Stimulated activated CD8-positive, alpha-beta memory T cell treated with anti-CD3 and anti-CD28 coated beads, Interleukin-4, amount 100 ng/mL, for 1 hour (primary cell): ENCODE measurements around the gene MMD2.

ENCODE experiments used
- DNase-seq, 2 donors: peaks; one replicate each; pipeline ENCODE4 v3.0.0-alpha.2; 2020; ENCODE audit warnings: low read depth in 2 of 2, low spot score in 1 of 2

Gene MMD2

DNA sequence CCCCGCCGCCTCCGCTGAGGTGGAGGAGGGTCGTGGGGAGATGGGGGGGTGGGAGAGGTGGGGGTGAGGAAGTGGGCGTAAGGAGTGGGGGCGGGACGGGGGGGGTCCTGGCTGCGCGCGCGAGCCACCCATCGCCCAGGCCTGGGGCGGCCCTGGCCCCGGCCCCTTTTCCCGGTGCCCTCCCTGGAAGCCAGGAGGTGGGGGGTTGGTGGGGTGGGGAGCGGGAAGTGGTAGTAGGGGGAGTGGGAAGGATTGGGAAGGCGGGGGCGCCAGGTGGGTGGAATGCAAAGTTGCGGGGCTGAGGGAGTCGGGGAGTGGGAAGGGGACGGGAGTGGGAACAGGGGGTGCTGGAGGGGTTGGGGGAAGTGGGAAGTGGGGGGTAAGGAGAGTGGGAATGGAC, 319 bp upstream of the MMD2 start:
- no peak for DNase-seq

DNA sequence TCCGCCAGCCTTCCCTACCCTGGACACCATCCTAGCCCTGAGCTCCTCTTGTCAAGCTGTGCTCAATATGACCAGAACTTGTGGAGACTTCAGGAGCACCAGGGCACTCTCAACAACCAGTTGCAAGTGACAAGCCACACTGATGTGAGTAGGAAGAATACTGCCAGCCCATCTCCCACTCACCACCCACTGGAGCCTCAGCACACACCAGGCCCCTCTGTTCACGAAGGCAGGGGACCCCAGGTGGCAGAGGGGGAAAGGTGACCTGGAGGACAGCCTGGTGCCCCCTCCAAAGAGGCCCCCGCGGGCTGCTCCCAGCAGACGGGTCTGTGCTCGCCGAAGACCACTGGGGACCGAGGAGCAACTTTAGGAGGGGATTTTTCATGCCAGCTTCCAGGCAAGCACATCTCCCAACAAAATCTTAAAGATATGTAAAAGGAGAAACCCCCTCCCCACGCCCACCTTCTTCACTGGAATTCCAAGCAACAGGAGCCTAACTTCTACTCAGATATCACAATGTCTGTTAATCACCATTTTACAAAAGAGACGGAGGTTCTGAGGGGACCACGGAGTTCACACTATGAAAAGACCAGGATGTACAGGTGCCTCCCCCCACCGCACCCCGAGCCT, 1.0 kb downstream of the MMD2 start:
- DNase-seq: no peak

DNA sequence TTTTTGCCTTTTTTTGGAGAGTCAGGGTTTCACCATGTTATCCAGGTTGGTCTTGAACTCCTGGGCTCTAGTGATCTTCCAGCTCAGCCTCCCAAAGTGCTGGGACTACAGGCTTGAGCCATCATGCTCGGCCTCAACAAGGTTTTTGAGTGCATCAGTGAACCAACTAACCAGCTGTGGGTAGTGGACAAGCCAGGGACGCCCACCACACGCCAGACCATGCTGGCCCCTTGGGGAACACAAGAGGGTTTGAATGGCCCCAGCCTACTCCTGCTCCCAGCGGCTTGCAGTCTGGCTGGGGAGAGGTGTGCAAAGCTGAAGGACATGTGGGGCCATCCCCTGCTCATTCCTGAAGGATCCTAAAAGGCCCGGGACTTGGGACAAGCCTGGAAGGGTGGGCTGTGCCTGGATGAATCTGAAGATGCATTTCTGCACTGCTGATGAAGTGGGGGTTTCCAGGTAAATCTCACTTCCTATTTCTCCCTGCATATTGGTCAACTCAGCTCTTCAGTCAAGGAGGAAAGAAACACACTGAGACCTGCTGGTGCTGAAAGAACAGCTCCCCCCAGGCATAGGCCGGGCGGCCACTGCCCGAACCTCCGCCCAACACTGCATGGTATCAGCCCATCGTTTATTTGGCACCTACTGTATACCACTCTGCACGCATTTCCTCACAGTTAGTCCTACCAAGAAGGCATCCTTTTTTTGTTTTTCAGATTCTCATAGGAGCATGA, 6.9 kb downstream of the MMD2 start:
- no peak for DNase-seq

DNA sequence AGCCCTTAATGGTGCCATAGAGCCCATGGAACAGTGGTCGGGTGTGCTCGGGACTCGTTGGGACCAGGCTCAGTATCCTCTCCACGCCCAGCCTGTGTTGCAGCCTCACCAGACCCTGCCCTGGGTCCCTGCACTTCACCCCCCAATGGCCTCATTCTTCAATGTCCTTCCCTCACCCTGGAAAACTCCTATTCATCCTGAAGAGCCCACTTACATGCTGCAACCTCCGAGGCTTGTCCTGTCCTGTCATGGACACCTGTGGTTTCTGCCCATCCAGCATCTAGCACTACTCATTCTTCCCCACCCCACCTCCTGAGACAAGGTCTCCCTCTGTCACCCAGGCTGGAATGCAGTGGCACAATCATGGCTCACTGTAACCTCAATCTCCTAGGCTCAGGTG, 7.7 kb downstream of the MMD2 start:
- no peak for DNase-seq

DNA sequence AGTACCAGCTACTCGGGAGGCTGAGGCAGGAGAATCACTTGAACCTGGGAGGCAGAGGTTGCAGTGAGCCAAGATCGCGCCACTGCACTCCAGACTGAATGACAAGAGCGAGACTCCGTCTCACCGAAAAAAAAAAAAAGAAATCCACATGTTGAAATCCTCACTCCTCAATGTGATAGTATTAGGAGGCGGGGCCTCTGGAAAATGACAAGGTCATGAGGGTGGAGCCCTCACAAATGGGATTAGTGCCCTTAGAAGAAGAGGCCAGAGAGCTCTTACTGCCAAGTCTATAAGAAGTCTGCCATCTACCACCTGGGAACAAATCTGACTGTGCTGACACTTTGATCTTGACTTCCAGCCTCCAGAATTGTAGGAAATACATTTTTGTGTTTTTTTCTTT, 10.6 kb downstream of the MMD2 start:
- no peak for DNase-seq

DNA sequence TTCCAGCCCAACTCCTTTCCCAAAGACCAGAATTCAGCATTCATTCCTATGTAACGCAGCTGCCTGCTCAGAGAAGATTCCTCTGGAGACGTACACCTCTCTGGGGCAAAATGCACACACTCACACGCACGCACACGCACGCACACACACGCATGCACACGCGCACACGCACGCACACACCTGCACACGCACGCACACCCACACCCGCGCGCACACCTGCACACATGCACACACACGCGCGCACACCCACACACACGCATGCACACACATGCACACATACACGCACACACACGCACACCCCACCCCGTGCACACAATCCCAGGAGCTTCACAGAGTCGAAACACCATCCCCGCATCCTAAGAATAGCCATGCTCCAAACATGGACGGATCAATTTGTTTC, 13.0 kb downstream of the MMD2 start:
- no peak for DNase-seq

DNA sequence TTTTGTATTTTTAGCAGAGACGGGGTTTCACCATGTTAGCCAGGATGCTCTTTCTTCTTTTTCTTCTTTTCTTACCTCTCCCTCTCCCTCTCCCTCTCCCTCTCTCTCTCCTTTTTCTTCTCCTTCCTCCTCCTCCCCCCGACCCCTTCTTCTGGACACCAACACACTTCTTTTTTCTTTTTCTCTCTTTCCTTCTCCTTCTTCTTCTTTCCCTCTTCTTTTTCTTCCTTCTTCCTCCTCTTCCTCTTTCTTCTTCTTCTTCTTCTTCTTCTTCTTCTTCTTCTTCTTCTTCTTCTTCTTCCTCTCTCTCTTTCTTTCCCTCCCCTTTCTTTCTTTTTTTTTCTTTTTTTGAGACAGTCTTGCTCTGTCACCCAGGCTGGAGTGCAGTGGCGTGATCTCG, 14.0 kb downstream of the MMD2 start:
- DNase-seq: no peak

DNA sequence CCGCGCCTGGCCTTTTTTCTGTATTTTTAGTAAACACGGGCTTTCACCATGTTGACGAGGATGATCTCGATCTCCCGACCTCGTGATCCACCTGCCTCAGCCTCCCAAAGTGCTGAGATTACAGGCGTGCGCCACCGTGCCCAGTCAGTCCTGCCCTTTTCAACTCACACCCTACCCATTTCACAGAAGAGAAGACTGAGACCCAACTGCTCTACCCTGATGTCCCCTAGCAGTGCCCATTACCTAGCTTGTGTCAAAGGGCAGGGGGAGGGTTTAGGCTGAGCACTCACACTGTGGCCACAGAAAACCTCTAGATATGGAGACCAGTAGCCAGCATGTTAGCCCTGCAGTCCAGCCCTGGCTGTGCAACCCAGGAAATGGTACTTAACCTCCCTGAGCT, 15.7 kb downstream of the MMD2 start:
- no peak for DNase-seq

DNA sequence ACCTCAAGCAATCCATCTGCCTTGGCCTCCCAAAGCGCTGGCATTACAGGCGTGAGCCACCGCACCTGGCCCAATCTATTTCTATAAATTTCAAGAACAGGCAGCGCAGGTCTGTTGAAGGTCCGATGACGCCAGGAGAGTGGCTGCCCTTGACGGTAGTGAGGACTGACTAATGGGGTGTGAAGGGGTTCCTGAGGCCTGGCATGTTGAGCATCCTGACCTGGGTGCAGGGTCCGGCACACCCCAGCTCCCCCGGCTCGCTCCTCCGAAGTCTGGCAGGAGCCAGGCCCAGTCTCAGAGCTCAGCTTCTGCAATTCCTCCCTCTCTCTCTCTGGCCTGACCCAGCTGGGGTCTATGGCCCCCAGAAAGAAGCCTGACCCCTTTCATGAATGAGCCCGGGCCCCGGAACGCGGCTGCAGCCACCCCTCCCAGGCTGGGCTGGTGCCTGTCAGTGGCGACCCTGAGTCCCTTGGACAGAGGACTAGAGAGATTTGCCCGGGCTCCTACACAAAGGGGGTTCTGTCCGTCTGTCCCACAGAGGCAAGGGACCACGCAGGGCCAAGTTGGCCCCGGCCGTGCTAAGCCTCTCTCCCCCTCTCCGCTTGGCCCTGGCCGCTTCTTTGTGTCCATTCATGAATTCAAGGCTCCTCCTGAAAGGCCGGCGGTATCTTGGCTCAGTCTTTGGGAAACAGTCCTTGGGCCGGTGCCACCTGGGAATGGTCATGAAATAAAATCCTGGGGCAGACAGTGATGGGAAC, 18.8 kb downstream of the MMD2 start:
- DNase-seq: no peak

DNA sequence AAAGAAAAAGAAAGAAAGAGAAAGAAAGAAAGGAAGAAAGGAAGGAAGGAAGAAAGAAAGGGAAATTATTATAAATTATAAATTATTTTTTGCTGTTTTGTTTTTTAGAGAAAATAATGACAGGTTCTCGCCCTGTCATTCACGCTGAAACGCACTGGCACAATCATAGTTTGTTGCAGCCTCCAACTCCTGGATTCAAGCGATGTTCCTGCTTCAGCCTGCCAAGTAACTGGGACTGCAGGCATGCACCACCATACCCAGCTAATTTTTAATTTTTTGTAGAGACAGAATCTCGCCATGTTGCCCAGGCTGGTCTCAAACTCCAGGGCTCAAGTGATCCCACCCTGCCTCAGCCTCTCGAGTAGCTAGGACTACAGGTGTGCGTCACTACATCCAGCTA, 21.6 kb downstream of the MMD2 start:
- DNase-seq: no peak

DNA sequence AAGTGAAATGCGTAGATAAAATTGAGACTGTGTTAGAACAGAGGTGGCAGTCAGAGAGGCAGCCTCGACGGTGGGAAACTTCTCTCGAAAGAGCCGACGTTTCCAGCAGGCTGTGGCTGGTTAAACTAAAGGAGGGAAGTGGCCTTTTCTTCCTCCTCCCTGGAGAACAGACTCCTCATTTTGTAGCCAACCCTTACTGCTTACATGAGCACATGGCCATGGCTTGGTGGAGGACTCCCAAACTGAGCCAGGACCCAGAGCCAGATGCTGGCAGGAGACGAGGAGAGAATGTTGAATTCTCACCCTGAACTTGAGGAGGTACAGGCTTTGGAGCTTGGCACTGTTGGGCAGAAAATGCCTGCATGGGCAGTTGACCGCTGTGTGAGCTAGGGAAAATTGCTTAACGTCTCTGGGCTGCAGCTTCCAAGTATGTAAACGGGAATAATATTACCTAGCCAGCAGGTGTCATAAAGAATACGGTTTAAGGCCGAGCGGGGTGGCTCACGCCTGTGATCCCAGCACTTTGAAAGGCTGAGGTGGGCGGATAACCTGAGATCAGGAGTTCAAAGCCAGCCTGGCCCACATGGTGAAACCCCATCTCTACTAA, 24.5 kb downstream of the MMD2 start:
- DNase-seq: no peak

DNA sequence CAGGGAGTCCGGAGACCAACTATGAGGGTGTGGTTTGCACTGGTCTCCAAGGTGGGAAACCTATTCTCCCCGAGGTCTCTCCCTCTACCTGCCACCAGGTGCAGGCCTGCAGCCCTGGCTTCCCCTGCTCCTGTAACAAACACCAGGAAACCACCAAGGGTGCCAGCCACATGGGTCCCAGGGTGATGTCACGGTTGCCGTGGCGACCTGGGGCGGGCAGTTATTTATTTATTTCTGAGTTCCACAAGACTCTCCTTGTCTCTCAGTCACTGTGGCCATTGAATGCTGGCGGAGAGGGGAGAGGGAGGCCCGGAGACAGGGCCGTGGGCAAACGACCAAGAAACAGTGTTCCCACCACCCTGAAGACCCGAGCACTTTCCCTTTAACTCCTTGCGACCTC, 27.0 kb downstream of the MMD2 start:
- no peak for DNase-seq

DNA sequence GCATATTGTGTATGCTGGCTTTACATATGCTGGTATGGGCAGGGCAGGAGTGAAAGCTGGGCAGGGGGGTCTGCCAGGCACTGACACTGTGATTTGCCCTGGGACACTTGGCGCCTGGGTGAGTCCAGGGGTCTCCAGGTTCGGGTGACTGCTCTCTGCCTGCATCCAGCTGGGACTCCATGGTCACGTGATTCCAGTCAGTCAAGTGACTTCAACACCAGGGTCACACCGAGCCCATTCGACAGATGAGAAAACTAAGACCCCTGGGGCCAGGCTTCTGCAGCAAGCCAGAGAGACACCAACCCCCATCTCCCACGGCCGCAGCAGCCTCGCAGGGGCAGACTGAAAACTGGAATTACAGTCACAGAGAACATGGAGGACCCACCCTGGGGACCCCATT, 30.0 kb downstream of the MMD2 start:
- no peak for DNase-seq

DNA sequence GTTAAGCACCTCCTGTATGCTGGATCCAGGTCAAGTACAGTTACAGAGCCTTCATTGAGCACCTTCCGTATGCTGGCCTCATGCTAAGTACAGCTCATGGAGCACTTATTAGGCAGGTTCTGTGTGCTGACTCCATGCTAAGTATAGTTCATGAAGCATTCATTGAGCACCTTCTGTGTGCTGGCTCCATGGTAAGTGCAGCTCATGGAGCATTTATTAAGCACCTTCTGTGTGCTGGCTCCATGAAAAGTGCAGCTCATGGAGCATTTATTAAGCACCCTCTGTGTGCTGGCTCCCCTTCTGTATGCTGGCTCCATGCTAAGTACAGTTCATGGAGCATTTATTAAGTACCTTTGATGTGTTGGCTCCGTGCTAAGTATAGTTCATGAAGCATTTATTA, 30.5 kb downstream of the MMD2 start:
- DNase-seq: no peak

DNA sequence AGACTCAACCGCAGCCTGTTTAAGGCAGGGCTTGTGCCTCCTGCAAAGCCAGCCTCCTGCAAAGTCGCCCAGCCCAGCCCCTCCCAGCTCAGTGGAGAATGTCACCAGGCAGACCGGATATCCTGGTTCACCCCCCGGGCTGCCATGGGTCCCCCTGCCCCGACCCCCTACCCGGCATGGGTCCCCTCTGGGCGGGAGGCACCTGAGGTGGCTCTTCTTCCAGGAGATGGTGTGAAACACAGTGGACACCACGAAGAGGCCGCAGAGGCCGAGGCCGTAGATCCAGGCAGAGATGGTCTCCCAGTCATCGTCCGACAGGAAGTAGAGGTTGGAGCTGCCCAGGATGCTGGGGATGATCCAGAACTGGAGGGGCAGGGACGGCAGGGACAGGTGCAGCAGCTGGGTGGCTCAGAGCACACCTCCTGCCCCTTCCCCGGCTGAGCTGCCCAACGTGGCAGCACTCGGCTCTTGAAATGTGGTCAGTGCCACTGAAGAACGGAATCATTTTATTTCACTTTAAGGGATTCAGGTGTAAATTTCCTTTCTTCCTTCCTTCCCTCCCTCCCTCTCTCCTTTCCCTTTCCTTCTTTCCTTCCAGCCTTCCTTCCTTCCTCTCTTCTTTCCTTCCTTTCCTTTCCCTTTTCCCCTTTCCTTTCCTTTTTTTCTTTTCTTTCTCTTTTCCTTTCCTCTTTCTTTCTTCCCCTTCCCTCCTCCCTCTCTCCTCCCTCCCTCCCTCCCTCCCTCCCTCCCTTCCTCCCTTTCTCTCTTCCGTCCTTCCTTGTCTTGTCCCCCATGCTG, 38.8 kb downstream of the MMD2 start:
- no peak for DNase-seq

DNA sequence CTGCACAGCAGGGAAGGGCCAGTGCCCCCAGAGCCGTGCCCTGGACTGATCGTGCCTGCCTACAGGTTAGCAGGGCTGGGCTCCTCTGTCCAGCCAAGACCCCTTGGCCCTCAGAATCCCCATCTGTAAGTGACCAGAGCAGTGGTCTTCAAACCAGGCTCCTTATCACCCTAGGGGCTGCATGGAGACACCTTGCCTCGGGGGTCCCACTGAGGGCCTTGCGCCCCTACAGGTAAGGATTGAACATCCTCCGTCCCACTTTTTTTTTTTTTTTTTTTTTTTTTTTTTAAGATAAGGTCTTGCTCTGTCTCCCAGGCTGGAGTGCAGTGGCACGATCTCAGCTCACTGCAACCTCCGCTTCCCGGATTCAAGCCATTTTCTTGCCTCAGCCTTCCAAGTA, 42.9 kb downstream of the MMD2 start:
- no peak for DNase-seq

DNA sequence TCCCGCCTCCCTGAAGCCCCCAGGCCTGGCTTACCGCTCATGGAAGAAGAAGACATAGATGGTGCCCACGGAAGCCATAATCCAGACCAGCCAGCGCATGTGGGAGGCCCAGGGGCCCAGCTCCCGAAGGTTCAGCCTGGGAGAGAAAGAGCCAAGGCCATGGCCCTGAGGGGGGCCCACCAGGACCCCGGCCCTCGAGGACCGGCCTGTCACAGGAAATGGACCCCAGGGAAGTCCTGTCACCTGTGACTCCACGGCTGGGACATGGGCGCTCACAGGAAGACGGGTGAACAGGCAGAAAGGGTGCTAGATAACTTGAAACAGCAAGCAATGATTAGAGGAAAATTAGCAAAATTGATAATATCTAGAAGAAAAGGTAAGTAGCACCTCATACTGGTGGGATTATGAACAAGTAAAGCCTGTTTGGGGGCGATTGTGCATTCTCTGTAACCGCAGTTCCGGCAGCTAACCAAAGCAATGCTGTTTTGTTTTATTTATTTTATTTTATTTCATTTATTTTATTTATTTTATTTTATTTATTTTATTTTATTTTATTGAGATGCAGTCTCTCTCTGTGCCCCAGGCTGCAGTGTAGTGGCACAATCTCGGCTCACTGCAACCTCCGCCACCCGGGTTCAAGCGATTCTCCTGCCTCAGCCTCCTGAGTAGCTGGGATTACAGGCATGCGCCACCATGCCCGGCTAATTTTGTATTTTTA, 47.7 kb downstream of the MMD2 start:
- no peak for DNase-seq

DNA sequence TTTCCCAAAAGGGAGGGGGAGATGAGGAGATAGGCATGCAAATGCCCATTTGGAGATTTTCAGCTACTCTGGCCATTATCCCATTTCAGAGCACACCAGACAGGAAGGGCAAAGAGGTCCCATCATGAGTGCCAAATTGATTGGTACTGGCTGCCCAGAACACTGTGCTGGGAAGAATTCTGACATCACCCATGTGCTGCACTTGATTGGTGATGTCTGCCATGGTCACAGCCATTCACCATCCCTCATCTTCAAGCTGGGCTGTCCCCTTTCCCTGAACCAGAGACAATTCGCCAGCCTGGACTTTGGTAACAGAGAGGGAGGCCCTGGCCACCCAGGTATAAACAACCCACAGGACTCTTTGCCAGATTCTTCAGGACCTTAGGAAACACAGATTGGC, 52.3 kb downstream of the MMD2 start:
- no peak for DNase-seq

DNA sequence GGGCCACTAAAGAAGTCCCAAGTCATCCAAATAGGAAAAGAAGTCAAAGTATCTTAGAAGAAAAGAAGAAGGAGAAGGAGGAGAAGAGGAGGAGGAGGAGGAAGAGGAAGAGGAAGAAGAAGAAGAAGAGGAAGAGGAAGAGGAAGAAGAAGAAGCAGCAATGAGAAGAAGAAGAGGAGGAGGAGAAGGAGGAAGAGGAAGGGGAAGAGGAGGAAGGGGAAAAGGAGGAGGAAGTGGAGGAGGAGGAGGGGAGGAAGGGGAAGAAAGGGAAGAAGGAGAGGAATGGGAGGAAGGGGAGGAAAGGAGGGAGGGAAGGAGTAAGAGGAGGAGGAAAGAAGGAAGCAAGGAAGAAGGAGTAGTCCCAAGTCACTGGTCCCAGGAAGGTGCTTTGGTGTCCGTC, 53.8 kb downstream of the MMD2 start:
- no peak for DNase-seq

DNA sequence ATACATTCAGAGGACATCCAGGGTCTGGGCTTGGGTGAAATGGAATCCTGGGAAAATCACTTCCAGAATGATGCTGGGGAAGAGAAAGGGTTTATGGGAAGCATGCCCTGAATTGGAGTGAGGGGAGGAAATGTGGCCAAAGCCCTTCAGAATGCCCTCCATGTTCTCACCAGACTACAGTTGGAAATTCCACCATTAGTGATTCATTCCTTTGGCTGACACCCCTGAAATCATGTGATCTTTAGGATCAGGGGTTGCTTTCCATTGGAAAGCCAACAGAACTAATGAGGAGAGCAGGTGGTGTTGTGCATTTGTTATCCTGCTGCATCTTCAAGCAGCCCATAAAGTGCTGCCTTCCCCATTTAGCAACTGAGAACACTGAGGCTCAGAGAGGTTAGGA, 54.6 kb downstream of the MMD2 start:
- no peak for DNase-seq

DNA sequence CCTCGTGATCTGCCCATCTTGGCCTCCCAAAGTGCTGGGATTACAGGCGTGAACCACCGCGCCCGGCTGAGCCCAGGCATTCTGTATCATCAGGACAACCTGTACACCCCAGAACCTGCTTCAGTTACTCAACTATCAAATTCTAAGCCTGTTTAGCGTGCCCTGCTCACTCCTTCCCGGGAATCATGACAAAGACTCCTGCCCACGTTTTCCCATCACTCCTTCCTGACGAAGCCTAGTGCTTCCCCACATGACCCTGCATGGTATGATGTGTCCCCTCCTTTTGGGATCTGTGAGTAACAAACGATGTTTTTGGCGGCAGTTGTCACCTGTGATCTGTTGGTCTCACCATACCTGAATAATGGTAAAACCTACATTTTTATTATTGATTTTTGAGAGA, 63.2 kb downstream of the MMD2 start:
- no peak for DNase-seq
